Fibroblast of lung (primary cell): Measurements from ENCODE around the gene SH2D7. TPM values are rescaled to one million over a fixed set of nuclear protein-coding genes. Genes with fewer than 3 reads are reported as not detected.

Experiments
- DNase-seq, 2 donors: peaks; one replicate each; pipeline versions ENCODE4 v3.0.0 to v3.0.0-alpha.2; 2010; ENCODE audit warnings: low read depth in 2 of 2
- H2AFZ ChIP-seq: 2 replicates; pipeline ENCODE4 v1.5.1; 2012; ENCODE audit warnings: low read length, control low read depth, inconsistent platforms
- H3K27ac ChIP-seq: 2 replicates; pipeline ENCODE4 v1.5.1; 2011; ENCODE audit warnings: low read length, control low read depth; ENCODE audit not compliant: insufficient read depth
- H3K27me3 ChIP-seq: 2 replicates; pipeline ENCODE4 v1.5.1; 2011; ENCODE audit warnings: mild to moderate bottlenecking, low read length; ENCODE audit not compliant: control insufficient read depth, insufficient read depth
- H3K36me3 ChIP-seq: 2 replicates; pipeline ENCODE4 v1.5.1; 2011; ENCODE audit warnings: low read length; ENCODE audit not compliant: control insufficient read depth, insufficient read depth
- H3K4me1 ChIP-seq: 2 replicates; pipeline ENCODE4 v1.5.1; 2011; ENCODE audit warnings: low read length; ENCODE audit not compliant: control insufficient read depth, insufficient read depth; ENCODE audit errors: extremely low read depth
- H3K4me2 ChIP-seq: 2 replicates; pipeline ENCODE4 v1.5.1; 2011; ENCODE audit warnings: low read length, control low read depth; ENCODE audit not compliant: insufficient read depth; ENCODE audit errors: extremely low read depth
- H3K4me3 ChIP-seq, 4 experiments: fragments of 200-600 bp in 1 of 4; sonication (generic) in 1 of 4; replicated peaks in 1 of 4; 2 replicates each; pipeline ENCODE4 v1.5.1; 2011 to 2016; ENCODE audit warnings: low read length in 4 of 4, low read depth in 3 of 4, mild to moderate bottlenecking in 3 of 4, control low read depth in 2 of 4, inconsistent platforms in 1 of 4, mixed read lengths in 1 of 4; ENCODE audit not compliant: insufficient read depth in 1 of 4; ENCODE audit errors: control extremely low read depth in 1 of 4
- H3K79me2 ChIP-seq: 2 replicates; pipeline ENCODE4 v1.5.1; 2012; ENCODE audit warnings: mild to moderate bottlenecking, low read length, inconsistent platforms; ENCODE audit not compliant: control insufficient read depth, insufficient read depth
- H3K9ac ChIP-seq: 2 replicates; pipeline ENCODE4 v1.5.1; 2011; ENCODE audit warnings: mild to moderate bottlenecking, low read length, control low read depth; ENCODE audit not compliant: insufficient read depth
- H3K9me3 ChIP-seq: 2 replicates; pipeline ENCODE4 v1.5.1; 2012; ENCODE audit warnings: low read depth, low read length; ENCODE audit not compliant: control insufficient read depth, insufficient read depth
- H4K20me1 ChIP-seq: 2 replicates; pipeline ENCODE4 v1.5.1; 2011; ENCODE audit warnings: low read length; ENCODE audit not compliant: control insufficient read depth, insufficient read depth; ENCODE audit errors: extremely low read depth
- EZH2 ChIP-seq: IDR thresholded peaks from 2 replicates; pipeline ENCODE4 v1.5.1; 2012; ENCODE audit warnings: low read length, control low read depth, mild to moderate bottlenecking; ENCODE audit errors: missing control alignments
- polyA plus RNA-seq, 2 donors: library from polyadenylated mRNA; depleted of rRNA in 1 of 2; stranded (reverse) in 1 of 2; unstranded in 1 of 2; fragments of >200 nt; gene quantifications; 2 replicates each; pipeline ENCODE4 v1.2.1, GENCODE V29; 2011 to 2012; ENCODE audit warnings: missing spikeins in 1 of 2
- total RNA-seq: library from RNA; depleted of rRNA; stranded (reverse); fragments of >200 nt; gene quantifications from 2 replicates; pipeline ENCODE4 v1.2.1, GENCODE V29; 2014
- TF ChIP-seq, protein P1 (sequence below), 2 donors: IDR thresholded peaks in 1 of 2; conservative IDR thresholded peaks in 1 of 2; 1 replicate in 1 of 2; 2 replicates in 1 of 2; pipeline ENCODE4 v1.5.1; 2011 to 2012; ENCODE audit warnings: low read length in 2 of 2, control low read depth in 1 of 2, inconsistent platforms in 1 of 2, low read depth in 1 of 2, mild to moderate bottlenecking in 1 of 2

SH2D7 gene
- total and polyA plus RNA-seq, 2 donors (not counting 1 experiment from before 2014, with no cell fraction given): 0.03 TPM; not detected in 1

GRCh38 chr15:78129751-78130287 is 37.5 kb downstream of the SH2D7 start:
- Histone ChIP-seq H3K4me1 (no peaks in the 10 kb centered on the region), H3K79me2 (no peaks in the 10 kb centered on the region), H2AFZ (no peak overlapping the region), H4K20me1 (no peaks in the 10 kb centered on the region), H3K9me3 (no peaks in the 10 kb centered on the region), H3K27me3 (peaks cover 9% of the 10 kb centered on the region), H3K36me3 (no peaks in the 10 kb centered on the region), H3K4me2 (no peak overlapping the region), H3K27ac (no peak overlapping the region), H3K4me3 (no peak overlapping the region), H3K9ac (no peak overlapping the region)
- no peak for DNase-seq
- TF ChIP-seq, protein P1, sequence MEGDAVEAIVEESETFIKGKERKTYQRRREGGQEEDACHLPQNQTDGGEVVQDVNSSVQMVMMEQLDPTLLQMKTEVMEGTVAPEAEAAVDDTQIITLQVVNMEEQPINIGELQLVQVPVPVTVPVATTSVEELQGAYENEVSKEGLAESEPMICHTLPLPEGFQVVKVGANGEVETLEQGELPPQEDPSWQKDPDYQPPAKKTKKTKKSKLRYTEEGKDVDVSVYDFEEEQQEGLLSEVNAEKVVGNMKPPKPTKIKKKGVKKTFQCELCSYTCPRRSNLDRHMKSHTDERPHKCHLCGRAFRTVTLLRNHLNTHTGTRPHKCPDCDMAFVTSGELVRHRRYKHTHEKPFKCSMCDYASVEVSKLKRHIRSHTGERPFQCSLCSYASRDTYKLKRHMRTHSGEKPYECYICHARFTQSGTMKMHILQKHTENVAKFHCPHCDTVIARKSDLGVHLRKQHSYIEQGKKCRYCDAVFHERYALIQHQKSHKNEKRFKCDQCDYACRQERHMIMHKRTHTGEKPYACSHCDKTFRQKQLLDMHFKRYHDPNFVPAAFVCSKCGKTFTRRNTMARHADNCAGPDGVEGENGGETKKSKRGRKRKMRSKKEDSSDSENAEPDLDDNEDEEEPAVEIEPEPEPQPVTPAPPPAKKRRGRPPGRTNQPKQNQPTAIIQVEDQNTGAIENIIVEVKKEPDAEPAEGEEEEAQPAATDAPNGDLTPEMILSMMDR (conservative IDR thresholded peaks at IDR 0.05 in 1 of 2, IDR thresholded peaks at IDR 0.05 in 1 of 2; ENCODE audit: low read depth in 1 of 2, low read length in 2 of 2): no peak

- Histone ChIP-seq H3K27me3 (peaks cover 7% of the 10 kb centered on the region), H3K4me2 (no peak overlapping the region), H3K9me3 (no peaks in the 10 kb centered on the region), H3K79me2 (no peaks in the 10 kb centered on the region), H3K9ac (no peak overlapping the region), H2AFZ (no peak overlapping the region), H4K20me1 (no peaks in the 10 kb centered on the region), H3K36me3 (no peaks in the 10 kb centered on the region), H3K27ac (no peak overlapping the region), H3K4me3 (peak overlapping the region in 2 of 4 experiments; percentile 42 to 74), H3K4me1 (no peaks in the 10 kb centered on the region)
- TF ChIP-seq, protein P1 (conservative IDR thresholded peaks at IDR 0.05 in 1 of 2, IDR thresholded peaks at IDR 0.05 in 1 of 2; ENCODE audit: low read depth in 1 of 2, low read length in 2 of 2): no peak
- TF ChIP-seq EZH2: peak; percentile 26
- no peak for DNase-seq
These were observed 38.3 kb downstream of the SH2D7 start for GRCh38 chr15:78130466-78131294.

DNA sequence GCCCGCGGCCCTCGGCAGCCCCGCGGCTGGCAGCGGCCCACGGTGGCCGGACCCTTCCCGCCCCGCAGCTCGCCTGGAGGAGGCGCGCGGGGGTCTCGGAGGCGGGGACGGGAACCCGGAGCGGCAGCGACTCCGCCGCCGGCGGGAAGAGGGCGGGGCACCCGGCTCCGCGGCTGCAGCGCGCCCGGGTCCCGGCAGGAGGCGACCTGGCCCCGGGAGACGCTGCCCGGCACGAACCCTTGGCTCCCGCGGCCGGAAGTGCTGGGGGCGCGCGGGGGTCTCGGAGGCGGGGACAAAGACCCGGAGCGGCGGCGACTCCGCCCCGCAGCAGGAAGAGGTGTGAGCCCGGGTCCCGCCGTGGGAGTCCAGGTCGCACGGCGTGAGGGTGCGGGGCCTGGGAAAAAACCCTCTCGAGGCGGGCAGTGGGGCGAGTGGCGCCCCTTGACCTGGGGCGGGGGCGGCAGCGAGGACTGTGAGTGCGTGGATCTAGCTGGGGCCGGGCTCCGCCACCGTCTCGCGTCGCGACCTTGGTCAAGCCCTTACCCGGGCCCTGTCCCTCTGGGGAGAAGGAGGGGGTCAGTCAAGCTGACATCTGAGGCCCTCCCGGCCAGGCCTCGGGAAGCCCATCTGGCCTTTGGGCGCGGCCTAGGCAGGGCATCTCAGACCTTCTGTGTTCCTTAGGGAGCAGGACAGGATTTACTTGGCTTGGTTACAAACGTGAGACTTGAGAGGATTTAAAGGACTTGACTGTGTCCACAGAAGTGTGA is 39.1 kb downstream of the SH2D7 start, which contains the start of gene CIB2:
CIB2 (minus strand) TSS at position 151 of the 767 bp plus-strand sequence. CDS start 230 bp downstream, outside the sequence.
- Histone ChIP-seq H3K27me3 (peaks cover 7% of the 10 kb centered on the region), H3K27ac (no peak within 1 kb of the TSS), H4K20me1 (no peaks in the 10 kb centered on the region), H3K9me3 (no peaks in the 10 kb centered on the region), H3K4me3 (peak within 1 kb of the TSS; percentile 42 to 74 (median 57)), H3K4me1 (no peaks in the 10 kb centered on the region), H3K9ac (peak within 1 kb of the TSS; percentile 59), H3K36me3 (no peaks in the 10 kb centered on the region), H3K79me2 (no peaks in the 10 kb centered on the region), H2AFZ (peak within 1 kb of the TSS; percentile 50), H3K4me2 (peak within 1 kb of the TSS; percentile 64)
- no peak for TF ChIP-seq EZH2
- TF ChIP-seq, protein P1 (conservative IDR thresholded peaks at IDR 0.05 in 1 of 2, IDR thresholded peaks at IDR 0.05 in 1 of 2; ENCODE audit: low read depth in 1 of 2, low read length in 2 of 2): peak; percentile 18 to 50
- peak; percentile 42 to 63 for DNase-seq
